NCI-H146 treated with DMSO at 0.1 percent for 48 hours (cell line): ENCODE data around the gene ULK4.
"Not testable (repeated sequence)": the region's sequence is repeated elsewhere in the genome, so short reads cannot be mapped to it uniquely, and the experiment has no call there.

Experiments
- DNase-seq: peaks from one replicate; lab custom pipeline; 2025; ENCODE audit not compliant: unreplicated experiment; lab: John Stamatoyannopoulos, UW

ULK4 gene

DNA sequence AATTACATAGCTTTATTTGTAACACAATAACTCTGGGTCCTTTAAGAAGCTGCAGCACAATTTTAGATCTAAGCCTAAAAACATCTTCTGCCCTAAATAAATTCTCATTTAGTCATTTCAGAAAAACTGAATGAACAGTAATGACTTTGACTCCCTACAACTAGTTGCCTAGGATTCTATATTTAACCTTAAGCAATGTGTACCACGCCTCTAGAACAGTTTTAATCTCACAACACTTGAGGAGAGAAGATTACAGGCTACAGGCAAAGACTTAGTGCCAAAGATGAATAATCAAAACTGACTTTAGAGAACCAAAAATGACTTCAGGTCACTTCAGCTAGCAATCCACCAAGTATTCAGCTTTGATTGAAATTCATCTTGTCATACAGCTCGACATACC lies 192.8 kb downstream of the ULK4 start:
- no peak for DNase-seq

DNA sequence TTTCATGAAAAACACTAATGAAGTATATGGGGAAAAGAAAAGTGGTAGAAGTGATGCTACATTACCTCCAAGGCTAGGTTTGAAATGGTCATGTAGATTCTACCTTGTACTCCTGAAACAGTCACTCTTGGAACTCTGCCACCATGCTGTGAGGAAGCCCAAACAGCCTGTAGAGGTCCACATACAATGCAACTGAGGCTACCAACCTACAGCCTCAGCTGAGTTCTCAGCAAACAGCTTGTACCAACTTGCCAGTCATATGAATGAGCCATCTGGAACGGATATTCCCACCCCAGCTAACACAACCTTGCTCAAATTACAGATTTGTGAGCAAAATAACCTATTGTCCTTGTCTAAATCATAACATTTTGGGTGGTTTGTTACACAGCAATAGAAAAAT lies 193.5 kb downstream of the ULK4 start:
- no peak for DNase-seq

DNA sequence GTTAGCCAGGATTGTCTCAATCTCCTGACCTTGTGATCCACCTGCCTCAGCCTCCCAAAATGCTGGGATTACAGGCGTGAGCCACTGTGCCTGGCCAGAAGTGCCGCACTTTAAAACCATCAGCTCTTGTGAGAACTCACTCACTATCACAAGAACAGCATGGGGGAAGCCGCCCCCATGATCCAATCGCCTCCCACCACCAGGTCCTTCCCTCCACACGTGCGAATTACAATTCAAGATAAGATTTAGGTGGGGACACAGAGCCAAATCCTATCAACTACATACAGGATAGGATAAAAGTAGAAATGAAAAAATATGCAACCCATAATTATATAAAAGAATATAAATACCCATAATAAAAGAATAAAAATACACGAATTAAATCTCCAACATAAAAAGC lies 199.0 kb downstream of the ULK4 start:
- not testable (repeated sequence) for DNase-seq

DNA sequence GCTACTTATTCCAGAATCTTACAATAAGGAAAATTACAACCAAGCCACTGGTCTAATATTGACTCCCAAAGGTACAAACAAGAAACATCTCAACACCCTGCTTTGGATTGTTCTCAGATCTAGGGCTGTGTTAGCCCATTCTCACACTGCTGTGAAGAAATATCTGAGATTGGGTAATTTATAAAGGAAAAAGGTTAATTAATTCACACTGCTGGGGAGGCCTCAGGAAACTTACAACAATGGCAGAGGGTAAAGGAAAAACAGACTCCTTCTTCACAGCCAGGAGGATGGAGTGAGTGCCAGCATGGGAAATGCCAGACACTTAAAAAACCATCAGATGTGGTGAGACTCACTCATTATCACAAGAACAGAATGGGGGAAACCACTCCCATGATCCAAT lies 208.3 kb downstream of the ULK4 start:
- no peak for DNase-seq

DNA sequence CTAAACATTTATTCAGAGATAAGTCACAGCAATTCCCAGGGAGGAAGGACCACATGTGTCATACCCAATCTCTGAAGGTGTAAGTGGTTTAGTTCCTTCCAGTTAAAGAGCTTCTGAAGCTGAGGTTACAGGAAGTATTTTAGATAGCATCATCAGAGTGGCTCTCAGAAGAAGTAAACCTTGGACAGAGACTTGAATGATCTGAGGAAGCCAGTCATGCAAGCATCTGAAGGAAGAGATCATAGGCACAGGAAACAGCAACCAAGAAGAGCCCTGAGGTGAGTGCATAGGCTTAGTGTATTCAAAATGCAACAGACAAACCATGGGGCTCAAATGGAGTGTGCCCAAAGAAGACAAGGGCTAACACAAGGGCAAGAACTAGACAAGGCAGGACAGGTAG lies 210.3 kb downstream of the ULK4 start:
- no peak for DNase-seq

DNA sequence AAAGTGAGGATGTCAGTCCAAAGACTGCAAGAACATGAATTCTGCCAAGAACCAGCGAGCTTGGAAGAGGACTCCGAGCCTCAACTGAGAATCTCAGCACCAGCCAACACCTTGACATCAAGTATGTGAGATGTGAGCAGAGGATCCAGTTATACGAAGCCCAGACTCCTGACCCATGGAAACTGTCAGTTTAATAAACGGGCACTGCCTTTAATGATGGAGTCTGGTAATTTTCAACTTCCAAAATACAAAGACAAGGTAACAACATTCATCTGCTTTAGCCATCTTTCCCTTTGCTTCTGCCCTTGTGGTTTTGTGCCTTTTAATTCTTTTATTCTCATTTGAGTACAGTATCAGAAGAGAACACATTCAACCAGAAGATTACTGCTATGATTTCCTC lies 211.9 kb downstream of the ULK4 start:
- DNase-seq: no peak

DNA sequence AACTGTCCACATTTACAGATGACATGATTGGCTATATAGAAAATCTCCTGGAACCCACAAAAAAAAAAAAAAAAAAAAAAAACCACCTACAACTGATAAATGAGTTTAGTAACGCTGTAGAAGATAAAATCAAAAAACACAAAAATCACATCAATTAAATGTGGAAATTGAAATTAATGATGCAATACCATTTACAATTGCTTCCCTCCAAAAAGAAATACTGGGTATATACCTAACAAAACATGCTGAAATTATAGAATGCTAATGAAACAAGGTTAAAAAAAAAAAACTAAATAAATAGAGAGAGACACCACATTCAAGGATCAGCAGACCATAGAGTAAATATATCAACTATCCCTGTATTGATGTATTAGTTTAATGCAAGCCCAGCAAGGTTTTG lies 215.7 kb downstream of the ULK4 start:
- no peak for DNase-seq

DNA sequence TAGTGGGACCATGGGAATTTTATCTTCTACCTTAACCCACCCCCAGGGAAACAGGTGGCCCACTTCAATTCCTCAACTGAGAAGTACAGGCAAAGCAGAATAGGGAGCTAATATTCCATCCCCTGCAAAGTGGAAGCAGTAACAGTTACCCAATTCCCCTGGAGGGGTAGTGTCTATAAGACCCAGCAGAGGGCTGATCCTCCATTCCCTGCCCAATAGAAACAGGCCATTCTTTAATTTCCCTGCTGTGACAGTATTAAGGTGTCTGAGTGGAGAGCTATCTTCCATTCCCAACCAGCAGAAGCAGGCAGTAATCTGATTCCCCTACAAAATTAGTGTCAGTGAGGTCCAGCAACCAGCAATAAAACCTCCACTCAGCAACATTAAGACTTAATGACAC lies 219.8 kb downstream of the ULK4 start:
- DNase-seq: no peak

DNA sequence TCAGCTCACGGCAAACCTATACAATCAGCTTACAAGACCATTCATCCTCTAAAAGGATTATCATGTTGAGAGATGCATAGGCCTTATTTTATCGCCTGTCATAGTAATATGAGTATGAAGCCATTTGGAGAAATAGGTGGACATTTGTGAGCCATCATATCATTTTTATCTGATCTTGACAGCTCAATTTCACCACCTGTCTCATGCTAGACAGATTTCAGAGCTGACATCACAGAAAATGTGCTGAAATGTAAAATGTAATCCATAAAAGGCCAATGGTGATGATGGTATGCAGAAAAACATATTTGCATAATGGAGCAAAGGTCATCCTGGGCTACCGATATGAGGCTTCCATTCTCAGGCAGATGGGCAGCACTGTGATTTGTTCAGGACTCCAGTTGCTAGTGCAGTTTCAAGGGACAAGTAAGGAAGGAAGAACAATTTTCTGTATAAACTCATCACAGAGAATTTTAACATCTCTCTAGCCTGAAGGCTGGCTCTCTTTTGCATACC lies 221.5 kb downstream of the ULK4 start:
- DNase-seq: no peak

DNA sequence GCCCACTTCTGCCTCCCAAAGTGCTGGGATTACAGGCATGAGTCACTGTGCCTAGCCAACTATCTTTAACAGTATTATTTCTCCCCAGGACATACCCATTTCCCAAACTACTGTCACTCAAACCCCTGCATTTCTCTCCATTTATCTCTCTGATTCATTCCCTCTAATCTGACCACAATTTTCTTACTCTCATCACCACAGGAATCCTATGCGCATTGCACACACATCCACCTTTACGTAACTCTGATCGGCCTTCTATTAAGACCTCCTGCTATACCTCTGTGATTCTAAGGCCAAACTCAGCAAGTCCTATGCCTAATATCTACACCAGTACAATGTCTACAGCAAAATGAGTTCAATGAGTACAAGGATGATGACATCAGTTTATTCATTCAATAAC lies 235.0 kb downstream of the ULK4 start:
- no peak for DNase-seq

DNA sequence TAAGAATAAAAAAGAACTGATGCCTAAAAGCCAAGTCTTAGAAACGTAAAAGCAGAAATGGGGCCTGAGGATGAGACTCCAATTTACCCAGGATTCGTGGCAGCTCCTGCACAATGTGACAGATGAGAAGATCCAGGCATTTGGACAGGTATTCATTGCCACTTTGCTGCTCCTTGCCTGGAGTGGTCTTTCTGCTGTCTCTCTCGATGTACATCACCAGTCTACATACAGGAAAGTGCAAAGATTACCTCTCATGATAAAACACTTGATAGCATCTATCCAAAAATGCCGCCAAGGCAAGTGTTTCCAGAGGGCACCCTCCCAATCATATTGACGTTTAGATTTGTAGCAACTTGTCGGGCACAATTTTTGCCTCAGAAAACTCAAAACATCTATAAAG lies 244.3 kb downstream of the ULK4 start:
- no peak for DNase-seq

DNA sequence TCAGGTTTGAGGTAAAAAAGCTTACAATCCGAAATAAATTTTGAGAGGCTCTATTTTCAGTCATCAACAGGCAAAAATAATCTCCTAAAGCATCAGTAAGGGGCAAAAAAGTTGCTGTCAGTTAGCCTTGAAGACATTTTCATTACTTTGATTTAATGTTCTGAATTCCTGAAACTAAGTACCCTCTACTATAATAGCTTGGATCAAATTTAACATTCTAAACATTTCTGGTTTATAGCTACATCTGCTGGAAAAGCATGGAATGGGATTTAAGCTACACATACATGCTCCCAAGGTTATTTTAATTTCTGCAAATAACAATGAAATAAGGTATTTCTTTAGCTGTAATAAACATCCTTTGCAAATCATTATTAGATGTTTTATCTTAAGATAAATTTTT lies 245.4 kb downstream of the ULK4 start:
- DNase-seq: no peak

DNA sequence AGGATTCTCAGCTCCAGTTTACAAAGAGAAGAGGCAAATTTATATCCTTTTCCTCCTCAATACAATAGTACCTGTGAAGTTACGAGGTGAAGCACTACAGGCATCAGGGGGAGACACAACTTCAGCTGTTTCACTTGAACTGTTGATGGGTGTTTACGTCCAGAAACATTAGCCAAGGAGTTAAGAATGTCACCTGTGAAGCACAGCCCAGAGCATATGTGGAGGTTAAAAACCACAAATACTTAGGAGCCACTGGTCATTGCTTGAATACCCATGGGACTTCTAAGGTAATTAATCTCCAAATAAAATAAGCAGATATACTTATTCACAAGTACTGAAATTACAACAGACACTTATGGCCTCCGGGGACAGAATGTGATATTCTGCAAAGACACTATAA lies 246.5 kb downstream of the ULK4 start:
- no peak for DNase-seq

DNA sequence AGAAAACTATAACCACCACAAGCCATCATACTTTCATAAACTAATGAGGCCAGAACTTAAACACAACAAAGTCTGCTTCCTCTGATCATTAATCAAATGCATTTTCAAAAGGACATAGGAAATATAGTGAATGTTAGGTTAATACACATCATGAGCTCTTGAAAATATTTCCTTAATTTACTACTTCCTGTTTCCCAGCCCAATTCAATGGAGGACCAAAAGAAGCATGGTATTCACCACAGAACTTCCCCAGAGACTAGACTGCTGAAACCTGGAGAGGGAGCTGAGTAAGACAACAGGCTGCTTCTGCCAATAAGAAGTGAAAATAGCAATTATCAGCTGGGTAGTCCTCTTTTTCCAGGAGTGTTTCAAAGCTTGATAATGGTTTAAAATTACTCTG lies 250.3 kb downstream of the ULK4 start:
- DNase-seq: no peak

DNA sequence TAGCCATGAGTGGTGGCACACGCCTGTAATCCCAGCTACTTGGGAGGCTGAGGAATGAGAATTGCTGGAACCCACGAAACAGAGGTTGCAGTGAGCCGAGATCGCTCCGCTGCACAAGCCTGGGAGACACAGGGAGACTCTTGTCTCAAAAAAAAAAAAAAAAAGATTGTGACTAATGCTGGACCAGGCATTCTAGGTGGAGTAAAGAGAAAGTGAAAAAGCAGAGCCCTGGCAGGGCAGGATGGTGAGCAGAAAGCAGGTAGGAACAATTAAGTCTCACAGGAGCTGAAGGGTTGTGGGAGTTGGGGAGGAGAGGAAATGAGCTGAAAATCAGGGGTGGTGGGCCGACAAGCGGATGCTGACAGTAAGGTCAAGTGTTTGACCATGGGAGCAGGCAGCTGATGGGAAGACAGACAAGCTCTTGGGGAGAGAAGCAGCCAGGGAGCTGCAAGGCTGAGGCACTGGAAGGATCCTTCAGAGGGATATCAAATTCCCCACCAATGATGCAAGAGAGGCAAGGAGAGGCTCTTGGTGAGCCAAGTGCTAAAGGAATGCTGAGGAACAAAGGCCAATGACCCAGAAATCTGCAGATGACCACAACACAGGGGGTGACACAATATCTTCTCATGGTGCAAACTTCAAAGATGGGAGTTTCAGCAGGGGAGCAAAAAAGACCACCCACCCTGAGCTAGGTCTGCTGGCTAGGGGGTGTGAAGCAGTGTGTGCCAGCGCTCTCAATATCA lies 251.1 kb downstream of the ULK4 start:
- DNase-seq: no peak

DNA sequence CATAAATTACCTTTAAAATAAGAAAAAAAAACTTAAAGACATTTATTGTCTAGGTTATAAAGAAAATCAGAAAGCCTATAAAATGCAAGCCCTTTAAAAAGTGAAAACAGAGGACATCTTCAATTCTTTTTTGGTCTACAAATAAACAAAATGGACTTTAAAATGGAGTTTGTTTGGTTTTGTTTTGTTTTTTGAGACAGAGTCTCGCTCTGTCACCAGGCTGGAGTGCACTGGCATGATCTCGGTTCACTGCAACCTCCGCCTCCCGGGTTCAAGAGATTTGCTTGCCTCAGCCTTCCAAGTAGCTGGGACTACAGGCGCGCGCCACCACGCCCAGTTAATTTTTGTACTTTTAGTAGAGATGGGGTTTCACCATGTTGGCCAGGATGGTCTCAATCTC lies 252.7 kb downstream of the ULK4 start:
- not testable (repeated sequence) for DNase-seq

DNA sequence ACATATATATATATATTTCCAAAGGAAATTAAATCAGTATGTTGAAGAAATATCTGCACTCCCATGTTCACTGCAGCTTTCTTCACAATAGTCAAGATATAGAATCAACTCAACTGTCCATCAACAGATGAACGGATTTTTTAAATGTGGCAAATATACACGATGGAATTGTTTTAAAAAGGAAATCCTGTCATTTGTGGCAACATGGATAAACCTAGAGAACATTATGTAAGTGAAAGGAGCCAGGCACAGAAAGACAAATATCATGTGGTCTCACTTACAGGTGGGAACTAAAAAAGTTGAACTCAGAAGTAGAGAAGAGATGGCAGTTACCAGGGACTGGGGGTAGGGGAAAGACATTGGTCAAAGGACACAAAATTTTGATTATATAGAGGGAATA lies 253.7 kb downstream of the ULK4 start:
- no peak for DNase-seq

DNA sequence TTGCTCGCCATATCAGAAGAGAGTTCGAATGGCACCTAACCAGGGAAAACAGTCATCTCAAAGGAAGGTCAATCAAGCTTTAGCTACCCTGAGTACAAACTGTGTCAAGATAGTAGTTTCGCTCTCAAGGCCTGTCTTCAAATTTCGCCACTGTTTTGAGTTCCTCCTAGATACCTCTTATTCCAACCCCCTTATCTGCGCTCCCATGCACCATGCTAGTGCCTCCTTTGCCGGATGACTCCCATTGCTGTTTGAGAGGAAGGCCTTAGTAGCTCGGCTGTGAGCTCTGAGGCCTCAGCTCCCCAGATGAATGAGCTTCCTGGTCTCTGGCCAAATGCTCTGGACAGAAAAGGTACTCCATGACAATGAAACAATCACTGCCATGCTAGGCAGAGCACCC lies 256.0 kb downstream of the ULK4 start:
- DNase-seq: no peak

DNA sequence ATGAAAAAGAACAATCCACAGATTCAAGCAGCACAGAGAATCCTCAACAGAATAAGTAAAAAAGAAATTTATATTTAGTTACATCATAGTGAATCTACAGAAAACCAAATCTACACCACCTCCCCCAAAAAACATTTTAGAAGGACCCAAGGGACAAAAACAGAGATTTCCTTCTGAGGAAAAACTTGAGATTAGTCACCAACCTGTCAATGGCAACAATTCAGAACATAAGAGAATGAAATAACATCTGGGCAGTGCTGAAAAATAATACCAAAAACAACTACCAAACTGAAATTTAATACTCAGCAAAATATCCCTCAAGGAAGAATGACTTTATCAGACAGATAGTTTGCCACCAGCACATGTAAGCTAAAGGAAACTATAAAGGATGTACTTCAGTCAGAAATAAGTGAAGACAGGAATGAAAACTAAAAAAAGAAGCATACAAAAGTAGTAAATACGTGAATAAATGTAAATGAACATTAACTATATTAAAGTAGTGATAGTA lies 260.7 kb downstream of the ULK4 start:
- no peak for DNase-seq

DNA sequence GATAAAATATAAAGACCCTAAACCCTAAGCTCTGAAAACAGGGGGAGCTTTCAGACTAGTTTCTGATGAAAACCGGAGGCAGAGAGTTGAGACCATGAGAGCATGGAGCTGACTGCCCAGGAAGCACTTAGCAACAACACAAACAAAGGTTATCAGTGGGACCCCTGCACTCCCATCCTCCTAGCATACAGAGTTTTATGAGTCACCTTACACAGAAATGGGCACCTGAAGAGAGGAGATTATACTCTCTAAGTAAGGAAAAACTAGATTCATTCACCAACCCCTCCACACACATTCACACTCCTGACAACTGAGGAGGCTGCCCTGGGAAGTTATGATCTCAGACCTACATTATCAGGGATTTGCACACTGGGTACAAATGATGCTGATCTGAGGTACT lies 261.7 kb downstream of the ULK4 start:
- DNase-seq: no peak

DNA sequence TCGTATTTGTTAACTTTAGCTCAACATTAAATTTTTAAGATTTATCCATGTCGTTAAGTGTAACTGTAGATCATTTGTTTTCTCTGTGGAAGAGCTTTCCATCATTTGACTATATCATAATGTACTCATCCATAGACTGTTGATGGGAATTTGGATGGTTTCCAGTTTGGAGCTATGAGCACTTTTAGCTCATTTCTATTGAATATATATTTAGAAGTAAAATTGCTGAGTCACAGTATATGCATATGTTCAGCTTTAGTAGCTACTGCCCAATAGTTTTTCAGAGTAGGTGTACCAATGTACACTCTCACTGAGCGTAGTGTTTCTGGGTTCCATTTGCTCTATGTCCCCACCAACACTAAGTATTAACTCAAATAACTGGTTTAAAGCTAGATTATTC lies 263.0 kb downstream of the ULK4 start:
- DNase-seq: no peak

DNA sequence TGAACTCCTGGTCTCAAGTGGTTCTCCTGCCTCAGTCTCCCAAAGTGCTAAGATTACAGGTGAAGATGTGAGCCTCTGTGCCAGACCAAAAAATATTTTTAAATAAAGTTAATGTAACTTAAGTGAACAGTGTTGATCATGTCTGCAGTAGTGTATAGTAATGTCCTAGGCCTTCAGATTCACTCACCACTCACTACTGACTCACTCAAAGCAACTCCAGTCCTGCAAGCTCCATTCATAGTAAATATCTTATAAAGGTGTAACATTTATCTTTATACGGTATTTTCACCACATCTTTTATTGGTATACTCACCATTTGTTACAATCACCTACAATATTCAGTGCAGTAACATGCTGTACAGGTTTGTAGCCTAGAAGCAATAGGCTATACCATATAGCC lies 264.2 kb downstream of the ULK4 start:
- no peak for DNase-seq

DNA sequence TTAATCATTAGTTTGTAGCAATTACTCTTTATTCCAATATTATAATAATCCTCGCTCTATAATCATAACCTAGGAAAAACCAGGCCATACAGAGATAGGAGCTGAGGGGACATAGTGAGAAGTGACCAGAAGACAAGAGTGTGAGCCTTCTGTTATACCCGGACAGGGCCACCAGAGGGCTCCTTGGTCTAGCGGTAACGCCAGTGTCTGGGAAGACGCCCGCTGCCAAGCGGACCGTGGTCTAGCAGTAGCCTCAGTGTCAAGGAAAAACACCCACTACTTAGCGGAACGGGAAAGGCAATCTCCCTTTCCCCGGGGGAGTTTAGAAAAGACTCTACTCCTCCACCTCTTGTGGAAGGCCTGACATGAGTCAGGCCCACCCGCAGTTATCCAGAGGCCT lies 266.1 kb downstream of the ULK4 start:
- DNase-seq: not testable (repeated sequence)
